SK-N-SH (cell line): ENCODE measurements around the gene VENTX. TPM values are rescaled to one million over a fixed set of nuclear protein-coding genes. Genes with fewer than 3 reads are reported as not detected.

Experiments
- CTCF ChIA-PET: fragments of 300-600, 350-600 bp; formaldehyde crosslinking; extraction: SDS; loops from one replicate; lab custom pipeline; 2021; lab: Yijun Ruan, JAX
- POLR2A ChIA-PET: fragments of 350-600 bp; sonication (Branson Sonifier 250); formaldehyde crosslinking; extraction: SDS; loops from one replicate; lab custom pipeline; 2020; ENCODE audit warnings: antibody characterized with exemption, inconsistent platforms; lab: Yijun Ruan, JAX
- DNase-seq: peaks from one replicate; pipeline ENCODE4 v3.0.0; 2012
- H2AFZ ChIP-seq: fragments of 200-600 bp; sonication (generic); 2 replicates; pipeline ENCODE4 v1.8.1; 2016; ENCODE audit warnings: antibody characterized with exemption, mild to moderate bottlenecking, low read depth
- H3F3A ChIP-seq: fragments of 200-600 bp; sonication (generic); replicated peaks from 2 replicates; pipeline ENCODE3; 2016; ENCODE audit warnings: antibody characterized with exemption, mild to moderate bottlenecking; ENCODE audit not compliant: insufficient read depth
- H3K27ac ChIP-seq, 2 experiments: fragments of 200-500 bp in 1 of 2; fragments of 200-600 bp in 1 of 2; sonication (Bioruptor generic) in 1 of 2; sonication (generic), shearing (Covaris generic) in 1 of 2; 2 replicates each; pipeline versions ENCODE4 v1.5.1 to v1.6.1; 2014 to 2016; ENCODE audit warnings: low read depth in 2 of 2, inconsistent platforms in 1 of 2, low read length in 1 of 2, mild to moderate bottlenecking in 1 of 2, mixed read lengths in 1 of 2
- H3K27me3 ChIP-seq: fragments of 200-600 bp; sonication (generic), shearing (Covaris generic); 2 replicates; pipeline ENCODE4 v1.6.1; 2016; ENCODE audit warnings: mixed run types; ENCODE audit not compliant: insufficient read depth
- H3K36me3 ChIP-seq, 2 experiments: fragments of 200-500 bp in 1 of 2; fragments of 200-600 bp in 1 of 2; sonication (Bioruptor generic) in 1 of 2; sonication (generic) in 1 of 2; replicated peaks in 1 of 2; 2 replicates each; pipeline versions ENCODE3 to v1.5.1; 2014 to 2016; ENCODE audit warnings: low read length in 1 of 2, mild to moderate bottlenecking in 1 of 2; ENCODE audit not compliant: insufficient read depth in 2 of 2, control insufficient read depth in 1 of 2
- H3K4me1 ChIP-seq, 2 experiments: fragments of 200-500 bp in 1 of 2; fragments of 200-600 bp in 1 of 2; sonication (Bioruptor generic) in 1 of 2; sonication (generic), shearing (Covaris generic) in 1 of 2; 2 replicates each; pipeline versions ENCODE4 v1.5.1 to v1.6.1; 2014 to 2016; ENCODE audit warnings: low read depth in 1 of 2, low read length in 1 of 2, mixed run types in 1 of 2; ENCODE audit not compliant: insufficient read depth in 2 of 2, control insufficient read depth in 1 of 2
- H3K4me2 ChIP-seq: fragments of 200-600 bp; sonication (generic), shearing (Covaris generic); 2 replicates; pipeline ENCODE4 v1.6.1; 2017; ENCODE audit warnings: mixed run types
- H3K4me3 ChIP-seq, 2 experiments: fragments of 200-500 bp in 1 of 2; fragments of 200-600 bp in 1 of 2; sonication (Bioruptor generic) in 1 of 2; sonication (generic), shearing (Covaris generic) in 1 of 2; 2 replicates each; pipeline versions ENCODE4 v1.5.1 to v1.8.1; 2014 to 2016; ENCODE audit warnings: low read depth in 2 of 2, inconsistent platforms in 1 of 2, low read length in 1 of 2, mild to moderate bottlenecking in 1 of 2, mixed read lengths in 1 of 2, moderate library complexity in 1 of 2
- H3K79me2 ChIP-seq: fragments of 200-600 bp; sonication (generic); 2 replicates; pipeline ENCODE4 v1.8.1; 2017; ENCODE audit warnings: mild to moderate bottlenecking; ENCODE audit not compliant: insufficient read depth
- H3K9ac ChIP-seq: fragments of 200-600 bp; sonication (generic); 2 replicates; pipeline ENCODE4 v1.6.1; 2017; ENCODE audit warnings: mixed run types
- H3K9me2 ChIP-seq: fragments of 200-600 bp; sonication (generic); 2 replicates; pipeline ENCODE4 v1.6.1; 2017; ENCODE audit warnings: mixed run types
- H3K9me3 ChIP-seq: fragments of 200-600 bp; sonication (generic); 2 replicates; pipeline ENCODE4 v1.6.1; 2017; ENCODE audit warnings: mixed run types, mild to moderate bottlenecking, moderate library complexity
- H4K20me1 ChIP-seq: fragments of 200-600 bp; sonication (generic); 2 replicates; pipeline ENCODE4 v1.6.1; 2017; ENCODE audit warnings: mild to moderate bottlenecking, mixed run types; ENCODE audit not compliant: insufficient read depth
- CHD2 ChIP-seq: fragments of 150-350 bp; IDR thresholded peaks from 2 replicates; pipeline ENCODE4 v1.6.1; 2018; ENCODE audit warnings: low read length; ENCODE audit not compliant: partially characterized antibody
- ELF1 ChIP-seq: IDR thresholded peaks from 2 replicates; pipeline ENCODE4 v1.4.0; 2012
- FOXJ3 ChIP-seq: sonication (generic); formaldehyde crosslinking; IDR thresholded peaks from 2 replicates; pipeline ENCODE4 v1.5.1; 2020; ENCODE audit warnings: mild to moderate bottlenecking, missing genetic modification reagents
- IRF3 ChIP-seq: fragments of 150-350 bp; IDR thresholded peaks from 2 replicates; pipeline ENCODE4 v1.6.1; 2016; ENCODE audit warnings: mild to moderate bottlenecking, low read depth, low read length
- MAX ChIP-seq: IDR thresholded peaks from 2 replicates; pipeline ENCODE4 v1.4.0; 2012; ENCODE audit warnings: low read depth
- RCOR1 ChIP-seq: fragments of 150-350 bp; IDR thresholded peaks from 2 replicates; pipeline ENCODE4 v1.6.1; 2017; ENCODE audit warnings: antibody characterized with exemption, low read length
- RFX5 ChIP-seq: IDR thresholded peaks from 2 replicates; pipeline ENCODE4 v1.6.1; 2012; ENCODE audit warnings: mild to moderate bottlenecking, improper control_type of control experiment, low read length
- RXRA ChIP-seq: IDR thresholded peaks from 2 replicates; pipeline ENCODE4 v1.4.0; 2012; ENCODE audit warnings: low read depth, mild to moderate bottlenecking, borderline replicate concordance
- SIN3A ChIP-seq: IDR thresholded peaks from 2 replicates; pipeline ENCODE4 v1.6.1; 2012; ENCODE audit warnings: low read depth, mild to moderate bottlenecking, low read length, moderate library complexity, borderline replicate concordance
- SMC3 ChIP-seq: IDR thresholded peaks from 2 replicates; pipeline ENCODE4 v1.6.1; 2012; ENCODE audit warnings: low read depth, low read length, improper control_type of control experiment
- TEAD4 ChIP-seq: IDR thresholded peaks from 2 replicates; pipeline ENCODE4 v1.4.0; 2012; ENCODE audit warnings: mild to moderate bottlenecking, borderline replicate concordance; ENCODE audit not compliant: insufficient read depth
- USF1 ChIP-seq: IDR thresholded peaks from 2 replicates; pipeline ENCODE4 v1.4.0; 2012; ENCODE audit warnings: low read depth, borderline replicate concordance
- YY1 ChIP-seq: IDR thresholded peaks from 2 replicates; pipeline ENCODE4 v1.4.0; 2012; ENCODE audit warnings: low read depth, mild to moderate bottlenecking
- WGBS: methylation state at CpG from one replicate; pipeline ENCODE4 v1.1.6; 2017; ENCODE audit warnings: low lambda C conversion rate; 5-methylcytosine and 5-hydroxymethylcytosine counted together
- polyA plus RNA-seq, 3 experiments: library from polyadenylated mRNA; depleted of rRNA; stranded (reverse); fragments of >200 nt; gene quantifications; 2 replicates each; pipeline ENCODE4 v1.2.3, GENCODE V29; 2012

VENTX gene
- polyA plus RNA-seq, 1 of the 3 experiments (the other 2 are of a cell fraction): not detected

GRCh38 chr10:133189726-133190125 lies 47.9 kb upstream of the VENTX start:
- Histone ChIP-seq H3F3A (no peaks in the 10 kb centered on the region), H4K20me1 (no peaks in the 10 kb centered on the region), H3K36me3 (no peaks in the 10 kb centered on the region), H3K9me3 (no peaks in the 10 kb centered on the region), H3K27ac (no peak overlapping the region), H2AFZ (no peak overlapping the region)
- CTCF ChIA-PET: no interaction called here
- TF ChIP-seq CHD2 (no peak), YY1 (no peak), SIN3A (no peak), ELF1 (no peak), SMC3 (no peak), IRF3 (no peak), USF1 (no peak), FOXJ3 (CRISPR knock-in tag) (no peak), TEAD4 (no peak), RXRA (no peak), RCOR1 (no peak)
- TF ChIP-seq, all 33 proteins: peak for 0
- no peak for DNase-seq
- no peak overlapping the region for H3K4me3 ChIP-seq
- no peaks in the 10 kb centered on the region; the same call in 1 of the 2 replicates for H3K27me3 ChIP-seq
- no peak overlapping the region for H3K9ac ChIP-seq
- H3K9me2 ChIP-seq: no peaks in the 10 kb centered on the region
- POLR2A ChIA-PET: no interaction called here
- H3K79me2 ChIP-seq: no peaks in the 10 kb centered on the region
- WGBS: 33% methylated on average over 8 of the region's 14 CpGs
- H3K4me1 ChIP-seq: no peaks in the 10 kb centered on the region
- no peak overlapping the region for H3K4me2 ChIP-seq

- WGBS: 67% methylated on average over 10 of the region's 10 CpGs
- Histone ChIP-seq H3K4me3 (no peak overlapping the region), H3F3A (no peaks in the 10 kb centered on the region), H3K9ac (no peak overlapping the region), H4K20me1 (no peaks in the 10 kb centered on the region), H3K79me2 (no peaks in the 10 kb centered on the region), H3K36me3 (no peaks in the 10 kb centered on the region), H3K9me3 (no peaks in the 10 kb centered on the region)
- CTCF ChIA-PET: no interaction called here
- DNase-seq: no peak
- POLR2A ChIA-PET: no interaction called here
- no peak for TF ChIP-seq MAX
- TF ChIP-seq TEAD4: no peak
- TF ChIP-seq RFX5: no peak
- TF ChIP-seq, all 33 proteins: peak for 0
- Histone ChIP-seq H2AFZ (no peak overlapping the region), H3K27me3 (no peaks in the 10 kb centered on the region; the same call in 1 of the 2 replicates), H3K27ac (no peak overlapping the region), H3K4me1 (no peaks in the 10 kb centered on the region), H3K9me2 (no peaks in the 10 kb centered on the region), H3K4me2 (no peak overlapping the region)
These were observed 47.4 kb upstream of the VENTX start for GRCh38 chr10:133190225-133190624.
